ENCODE measurements around the gene PARN. TPM values are rescaled to one million over a fixed set of nuclear protein-coding genes. Genes with fewer than 3 reads are reported as not detected.

PARN gene
- total RNA-seq, 1 experiment from 2014 or later: 56.2 TPM

DNA sequence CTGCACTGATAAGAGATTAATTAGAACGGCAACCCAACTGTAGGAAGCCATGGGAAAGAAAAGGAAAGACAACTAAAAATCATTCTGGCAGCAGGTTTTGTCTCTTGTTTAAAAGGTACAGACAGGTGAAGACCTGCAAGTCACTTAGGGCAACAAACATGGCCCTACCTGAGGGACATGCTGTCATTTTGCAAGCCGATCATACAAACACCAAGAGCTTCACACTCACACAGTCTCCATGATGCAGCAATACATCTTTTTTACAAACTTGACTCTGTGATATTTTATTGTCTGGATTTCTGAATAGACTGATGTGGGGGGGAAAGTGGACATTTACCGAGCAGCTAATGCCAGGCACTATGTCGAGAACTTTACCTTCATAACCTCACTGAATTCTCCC lies 101.8 kb downstream of the PARN start:
- no peak overlapping the region for H3K27ac ChIP-seq (ENCODE audit: insufficient read length, low read depth, low read length)
- no CpG with 5 or more reads among the region's 4 CpGs for WGBS (ENCODE audit: extremely low coverage, insufficient read length, low lambda C conversion rate)
- no peak overlapping the region for H4K5ac ChIP-seq (ENCODE audit: insufficient read length, low read depth, low read length)

More for the DNA sequence above, 101.8 kb downstream of the PARN start:
- Histone ChIP-seq H2BK12ac (ENCODE audit: insufficient read length, low read depth, low read length) (no peak overlapping the region), H3K9ac (ENCODE audit: extremely low read depth, insufficient read length, low read length) (no peak overlapping the region), H2BK5ac (ENCODE audit: insufficient read length, low read length) (no peak overlapping the region), H3K14ac (ENCODE audit: insufficient read depth, low read length) (no peak overlapping the region), H3K56ac (ENCODE audit: insufficient read length, low read depth, low read length) (no peak overlapping the region), H4K20me1 (ENCODE audit: control insufficient read depth, insufficient read depth, insufficient read length) (no peaks in the 10 kb centered on the region), H3K79me1 (ENCODE audit: insufficient read depth, low read depth, low read length, poor library complexity, severe bottlenecking) (no peaks in the 10 kb centered on the region), H3K18ac (ENCODE audit: insufficient read length, low read depth, low read length) (no peak overlapping the region), H2BK120ac (ENCODE audit: low read depth, low read length, poor library complexity, severe bottlenecking) (no peak overlapping the region), H3K27me3 (ENCODE audit: insufficient read depth, low read length) (no peaks in the 10 kb centered on the region), H2BK20ac (ENCODE audit: low read depth, low read length, poor library complexity, severe bottlenecking) (no peak overlapping the region), H4K8ac (replicated peaks; ENCODE audit: insufficient read length, low read depth, low read length) (no peak overlapping the region), H3T11ph (ENCODE audit: low read length) (no peak overlapping the region), H3K9me3 (ENCODE audit: control insufficient read depth, low read depth, low read length) (peaks cover 2% of the 10 kb centered on the region), H3K23ac (ENCODE audit: insufficient read length, low read depth, low read length) (no peak overlapping the region), H2AFZ (ENCODE audit: low read length) (no peak overlapping the region), H3K79me2 (ENCODE audit: insufficient read depth, low read length) (no peaks in the 10 kb centered on the region), H2AK5ac (ENCODE audit: insufficient read length, low read length) (no peak overlapping the region), H3K4ac (ENCODE audit: low read depth, low read length) (no peak overlapping the region), H3K4me1 (ENCODE audit: insufficient read depth, low read length) (peaks cover 10% of the 10 kb centered on the region), H4K91ac (ENCODE audit: insufficient read length, low read depth, low read length) (no peak overlapping the region), H3K4me2 (ENCODE audit: insufficient read depth, insufficient read length, low read length) (no peak overlapping the region), H2BK15ac (ENCODE audit: low read depth, low read length) (no peak overlapping the region), H3K23me2 (ENCODE audit: insufficient read length, low read depth, low read length, poor library complexity, severe bottlenecking) (no peaks in the 10 kb centered on the region)
- Mint-ChIP-seq H3K4me1 (peaks cover 46 to 47% of the 10 kb centered on the region in 2 experiments), H3K27me3 (ENCODE audit: low read depth) (no peaks in the 10 kb centered on the region; the same call in 1 of the 2 replicates), H3K4me3 (no peak overlapping the region), H3K36me3 (ENCODE audit: insufficient read depth in 1 of 3, low read depth in 3 of 3) (peaks cover 2 to 9% (median 4%) of the 10 kb centered on the region in 3 experiments; a peak in 6 of 7 replicates), H3K27ac (peak overlapping the region in 1 of 3 experiments; percentile 20; a peak in 2 of 7 replicates), H3K9me3 (peaks cover 2 to 4% of the 10 kb centered on the region in 2 experiments; a peak in 2 of 5 replicates)
- TF ChIP-seq, protein P1, sequence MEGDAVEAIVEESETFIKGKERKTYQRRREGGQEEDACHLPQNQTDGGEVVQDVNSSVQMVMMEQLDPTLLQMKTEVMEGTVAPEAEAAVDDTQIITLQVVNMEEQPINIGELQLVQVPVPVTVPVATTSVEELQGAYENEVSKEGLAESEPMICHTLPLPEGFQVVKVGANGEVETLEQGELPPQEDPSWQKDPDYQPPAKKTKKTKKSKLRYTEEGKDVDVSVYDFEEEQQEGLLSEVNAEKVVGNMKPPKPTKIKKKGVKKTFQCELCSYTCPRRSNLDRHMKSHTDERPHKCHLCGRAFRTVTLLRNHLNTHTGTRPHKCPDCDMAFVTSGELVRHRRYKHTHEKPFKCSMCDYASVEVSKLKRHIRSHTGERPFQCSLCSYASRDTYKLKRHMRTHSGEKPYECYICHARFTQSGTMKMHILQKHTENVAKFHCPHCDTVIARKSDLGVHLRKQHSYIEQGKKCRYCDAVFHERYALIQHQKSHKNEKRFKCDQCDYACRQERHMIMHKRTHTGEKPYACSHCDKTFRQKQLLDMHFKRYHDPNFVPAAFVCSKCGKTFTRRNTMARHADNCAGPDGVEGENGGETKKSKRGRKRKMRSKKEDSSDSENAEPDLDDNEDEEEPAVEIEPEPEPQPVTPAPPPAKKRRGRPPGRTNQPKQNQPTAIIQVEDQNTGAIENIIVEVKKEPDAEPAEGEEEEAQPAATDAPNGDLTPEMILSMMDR (conservative IDR thresholded peaks at IDR 0.05): no peak
- DNase-seq: no peak
